HepG2 (cell line): Measurements from ENCODE around the gene NUP62. TPM values are rescaled to one million over a fixed set of nuclear protein-coding genes. Genes with fewer than 3 reads are reported as not detected.

Experiments used
- BHLHE40 ChIP-seq: IDR thresholded peaks from 2 replicates; pipeline ENCODE4 v1.6.1; 2011; ENCODE audit warnings: low read length, improper control_type of control experiment
- CCAR2 ChIP-seq: fragments of 200-400 bp; formaldehyde crosslinking; optimal IDR thresholded peaks from 2 replicates; pipeline ENCODE3; 2018; ENCODE audit warnings: low read depth, mild to moderate bottlenecking, low read length, moderate library complexity
- GPBP1L1 ChIP-seq: sonication (generic); formaldehyde crosslinking; IDR thresholded peaks from 2 replicates; pipeline ENCODE4 v1.5.0; 2020; ENCODE audit warnings: mild to moderate bottlenecking, missing genetic modification reagents
- KLF12 ChIP-seq: sonication (generic); formaldehyde crosslinking; IDR thresholded peaks from 2 replicates; pipeline ENCODE4 v1.4.0; 2020; ENCODE audit warnings: missing genetic modification reagents, borderline replicate concordance
- MLXIP ChIP-seq: sonication (generic); formaldehyde crosslinking; IDR thresholded peaks from 2 replicates; pipeline ENCODE4 v1.9.0; 2021; ENCODE audit warnings: missing genetic modification reagents, borderline replicate concordance
- POGK ChIP-seq: sonication (generic); formaldehyde crosslinking; conservative IDR thresholded peaks from 2 replicates; pipeline ENCODE4 v1.8.0; 2022; ENCODE audit warnings: mild to moderate bottlenecking, moderate library complexity, missing genetic modification reagents
- SIX1 ChIP-seq: sonication (generic); formaldehyde crosslinking; IDR thresholded peaks from 2 replicates; pipeline ENCODE4 v1.4.0; 2020; ENCODE audit warnings: missing genetic modification reagents, borderline replicate concordance
- SNRNP70 ChIP-seq: fragments of 200-400 bp; formaldehyde crosslinking; IDR thresholded peaks from 2 replicates; pipeline ENCODE4 v1.6.1; 2017; ENCODE audit warnings: mild to moderate bottlenecking, low read depth, low read length, moderate library complexity
- TRIM22 ChIP-seq: fragments of 450-650 bp; IDR thresholded peaks from 2 replicates; pipeline ENCODE4 v1.6.1; 2017
- YEATS2 ChIP-seq: sonication (generic); formaldehyde crosslinking; IDR thresholded peaks from 2 replicates; pipeline ENCODE4 v1.4.0; 2020; ENCODE audit warnings: missing genetic modification reagents, borderline replicate concordance
- ZBTB38 ChIP-seq: sonication (generic); formaldehyde crosslinking; IDR thresholded peaks from 2 replicates; pipeline ENCODE4 v1.5.1; 2020; ENCODE audit warnings: mild to moderate bottlenecking, missing genetic modification reagents
- ZNF44 ChIP-seq: sonication (generic); formaldehyde crosslinking; IDR thresholded peaks from 2 replicates; pipeline ENCODE4 v1.5.1; 2020; ENCODE audit warnings: mild to moderate bottlenecking, missing genetic modification reagents
- ZNF687 ChIP-seq: sonication (generic); formaldehyde crosslinking; IDR thresholded peaks from 2 replicates; pipeline ENCODE4 v1.5.1; 2020; ENCODE audit warnings: mild to moderate bottlenecking, missing genetic modification reagents, moderate library complexity
- ZNF766 ChIP-seq: sonication (generic); formaldehyde crosslinking; IDR thresholded peaks from 2 replicates; pipeline ENCODE4 v1.5.0; 2020; ENCODE audit warnings: missing genetic modification reagents, borderline replicate concordance
- polyA plus RNA-seq, 8 experiments: library from polyadenylated mRNA; depleted of rRNA in 3 of 8; stranded (reverse) in 7 of 8; unstranded in 1 of 8; fragments of >200 nt; fragmentation: Illumina TruSeq in 4 of 8; extraction: Trizol in 4 of 8; gene quantifications; 2 replicates each; pipeline versions ENCODE4 v1.2.1 to v1.2.3, GENCODE V29; 2011 to 2016; ENCODE audit warnings: low read depth in 4 of 8, missing spikeins in 1 of 8, mixed read lengths in 1 of 8; ENCODE audit not compliant: insufficient read depth in 1 of 8
- total RNA-seq, 5 experiments: library from RNA; depleted of rRNA; stranded (reverse); fragments of >200 nt; fragmentation: Illumina TruSeq; extraction: Trizol; gene quantifications; 2 replicates each; pipeline ENCODE4 v1.2.3, GENCODE V29; 2016; ENCODE audit warnings: low read depth in 1 of 5

The NUP62 gene
- total and polyA plus RNA-seq, 2 of the 13 experiments (the other 11 are each of a cell fraction or from before 2014, with no cell fraction given), result 16.5 to 41.5 TPM

GRCh38 chr19:49877020-49877878 lies 52.1 kb downstream of the NUP62 start, which contains the start of the genes AKT1S1 and TBC1D17 (continued):
- TF ChIP-seq ZNF687 (CRISPR knock-in tag) (peak; percentile 56), ZBTB38 (CRISPR knock-in tag) (peak; percentile 21; the same call in 1 of the 2 replicates), BHLHE40 (peak; percentile 98), GPBP1L1 (CRISPR knock-in tag) (no peak), KLF12 (CRISPR knock-in tag) (0 out of 2 replicates have a peak, but pooled peaks have one; percentile 21), TRIM22 (no peak), SIX1 (CRISPR knock-in tag) (no peak; the same call in 1 of the 2 replicates), SNRNP70 (no peak), YEATS2 (CRISPR knock-in tag) (peak; percentile 82), ZNF766 (CRISPR knock-in tag) (no peak), MLXIP (CRISPR knock-in tag) (no peak), ZNF44 (CRISPR knock-in tag) (no peak), POGK (CRISPR knock-in tag) (peak; percentile 85; the same call in 1 of the 2 replicates), CCAR2 (no peak)
